B cell (primary cell): ENCODE results near the gene ZYG11A.

ENCODE experiments used
- CTCF ChIP-seq: fragments of 200-600 bp; IDR thresholded peaks from one replicate; pipeline ENCODE4 v1.8.0; 2022; ENCODE audit warnings: antibody characterized with exemption, mild to moderate bottlenecking
- EZH2 ChIP-seq: IDR thresholded peaks from 2 replicates; pipeline ENCODE4 v1.6.1; 2012; ENCODE audit warnings: borderline replicate concordance, low read depth, mild to moderate bottlenecking, moderate library complexity, low read length; ENCODE audit not compliant: insufficient read depth, poor library complexity, severe bottlenecking

GRCh38 chr1:52887483-52887882 is 44.9 kb downstream of the ZYG11A start:
- no peak for TF ChIP-seq CTCF
- no peak for TF ChIP-seq EZH2
